GM23338 (cell line): Measurements from ENCODE around the gene PPP1R12A. TPM values are rescaled to one million over a fixed set of nuclear protein-coding genes. Genes with fewer than 3 reads are reported as not detected.

Source experiments
- ATAC-seq: fragments of 200-7000 bp; cut with Tn5 transposase; 3 replicates; pipeline ENCODE4 v1.9.1; 2020
- DNase-seq: peaks from one replicate; pipeline ENCODE4 v3.0.0-alpha.2; 2015; ENCODE audit warnings: low spot score
- H2AFZ ChIP-seq: fragments of 200-600 bp; sonication (generic); 2 replicates; pipeline ENCODE4 v1.8.0; 2016; ENCODE audit warnings: antibody characterized with exemption, mild to moderate bottlenecking, moderate library complexity
- H3F3A ChIP-seq: fragments of 200-600 bp; sonication (generic); replicated peaks from 2 replicates; pipeline ENCODE4 v1.8.0; 2017; ENCODE audit warnings: antibody characterized with exemption, mixed run types, low read depth
- H3K27ac ChIP-seq: fragments of 200-600 bp; sonication (generic); 2 replicates; pipeline ENCODE4 v1.6.1; 2016; ENCODE audit warnings: low read depth
- H3K27me3 ChIP-seq: fragments of 200-600 bp; sonication (generic); 2 replicates; pipeline ENCODE4 v1.8.0; 2016; ENCODE audit warnings: mild to moderate bottlenecking, mixed run types, moderate library complexity; ENCODE audit not compliant: insufficient read depth
- H3K36me3 ChIP-seq: fragments of 200-600 bp; sonication (generic); 2 replicates; pipeline ENCODE4 v1.8.0; 2016; ENCODE audit warnings: mild to moderate bottlenecking; ENCODE audit not compliant: insufficient read depth
- H3K4me1 ChIP-seq: fragments of 200-600 bp; sonication (generic); 2 replicates; pipeline ENCODE4 v1.8.0; 2016; ENCODE audit warnings: mild to moderate bottlenecking, moderate library complexity; ENCODE audit not compliant: insufficient read depth
- H3K4me2 ChIP-seq: fragments of 200-600 bp; sonication (generic); 2 replicates; pipeline ENCODE4 v1.7.1; 2017; ENCODE audit warnings: mixed run types
- H3K4me3 ChIP-seq: fragments of 200-600 bp; sonication (generic); 2 replicates; pipeline ENCODE4 v1.6.1; 2016; ENCODE audit warnings: mixed run types
- H3K79me2 ChIP-seq: fragments of 200-600 bp; sonication (generic); replicated peaks from 2 replicates; pipeline ENCODE4 v1.8.0; 2017; ENCODE audit warnings: mild to moderate bottlenecking; ENCODE audit not compliant: insufficient read depth
- H3K9me2 ChIP-seq: fragments of 200-600 bp; sonication (generic); 2 replicates; pipeline ENCODE4 v1.8.0; 2017; ENCODE audit not compliant: insufficient read depth
- H4K20me1 ChIP-seq: fragments of 200-600 bp; sonication (generic); replicated peaks from 2 replicates; pipeline ENCODE4 v1.8.0; 2017; ENCODE audit warnings: mild to moderate bottlenecking; ENCODE audit not compliant: insufficient read depth
- H3K27ac Mint-ChIP-seq: 2 replicates; pipeline ENCODE4 v1.8.0; 2020; ENCODE audit warnings: inconsistent platforms, mild to moderate bottlenecking, moderate library complexity, mixed read lengths
- H3K27me3 Mint-ChIP-seq: 3 replicates; pipeline ENCODE4 v1.8.0; 2022; ENCODE audit warnings: low read depth, mild to moderate bottlenecking, moderate library complexity, mixed read lengths, inconsistent platforms; ENCODE audit not compliant: insufficient read depth, poor library complexity
- H3K36me3 Mint-ChIP-seq: 3 replicates; pipeline ENCODE4 v1.8.0; 2021; ENCODE audit warnings: low read depth, mild to moderate bottlenecking, inconsistent platforms, moderate library complexity, mixed read lengths
- H3K4me1 Mint-ChIP-seq: 3 replicates; pipeline ENCODE4 v1.8.0; 2020; ENCODE audit warnings: mild to moderate bottlenecking, inconsistent platforms, mixed read lengths
- H3K4me3 Mint-ChIP-seq: 3 replicates; pipeline ENCODE4 v1.8.0; 2021; ENCODE audit warnings: moderate library complexity, mild to moderate bottlenecking, inconsistent platforms, mixed read lengths
- H3K9me3 Mint-ChIP-seq: 3 replicates; pipeline ENCODE4 v1.8.0; 2020; ENCODE audit warnings: moderate library complexity, mild to moderate bottlenecking, inconsistent platforms, mixed read lengths
- CREB1 ChIP-seq: fragments of 250-450 bp; sonication (Bioruptor Pico); IDR thresholded peaks from 2 replicates; pipeline ENCODE4 v1.5.0; 2020; ENCODE audit warnings: low read depth, mild to moderate bottlenecking, moderate library complexity
- CTCF ChIP-seq, 2 experiments: fragments of 200-600 bp in 1 of 2; sonication (generic) in 1 of 2; conservative IDR thresholded peaks; 2 replicates each; pipeline versions ENCODE4 v1.5.1 to v1.6.1; 2016 to 2017; ENCODE audit warnings: antibody characterized with exemption in 2 of 2, low read depth in 2 of 2, mild to moderate bottlenecking in 2 of 2, moderate library complexity in 1 of 2
- ETS1 ChIP-seq: IDR thresholded peaks from 2 replicates; pipeline ENCODE4 v1.6.1; 2016; ENCODE audit warnings: antibody characterized with exemption
- EZH2 ChIP-seq: fragments of 200-600 bp; sonication (generic); IDR thresholded peaks from one replicate; pipeline ENCODE4 v1.8.0; 2017; ENCODE audit warnings: antibody characterized with exemption, mild to moderate bottlenecking, low read depth; ENCODE audit not compliant: unreplicated experiment
- EZH2phosphoT487 ChIP-seq: fragments of 200-600 bp; sonication (generic); IDR thresholded peaks from one replicate; pipeline ENCODE4 v1.8.1; 2018; ENCODE audit warnings: antibody characterized with exemption; ENCODE audit not compliant: unreplicated experiment
- JUNB ChIP-seq: IDR thresholded peaks from one replicate; pipeline ENCODE4 v1.6.1; 2016; ENCODE audit warnings: antibody characterized with exemption; ENCODE audit not compliant: unreplicated experiment
- NANOG ChIP-seq: IDR thresholded peaks from 2 replicates; pipeline ENCODE4 v1.6.1; 2016; ENCODE audit warnings: antibody characterized with exemption, borderline replicate concordance
- POLR2AphosphoS5 ChIP-seq: IDR thresholded peaks from 2 replicates; pipeline ENCODE4 v1.6.1; 2016; ENCODE audit warnings: antibody characterized with exemption, low read depth
- REST ChIP-seq: IDR thresholded peaks from one replicate; pipeline ENCODE4 v1.6.1; 2018; ENCODE audit warnings: antibody characterized with exemption; ENCODE audit not compliant: unreplicated experiment
- STAT1 ChIP-seq: IDR thresholded peaks from one replicate; pipeline ENCODE4 v1.6.1; 2016; ENCODE audit warnings: antibody characterized with exemption; ENCODE audit not compliant: unreplicated experiment
- ZNF114 ChIP-seq: fragments of 250-450 bp; sonication (Bioruptor Pico); IDR thresholded peaks from 2 replicates; pipeline ENCODE4 v1.5.0; 2020; ENCODE audit warnings: mild to moderate bottlenecking, moderate library complexity
- ZNF331 ChIP-seq: fragments of 250-450 bp; sonication (Bioruptor Pico); IDR thresholded peaks from 2 replicates; pipeline ENCODE4 v1.5.0; 2020; ENCODE audit warnings: low read depth, mild to moderate bottlenecking, moderate library complexity
- ZNF462 ChIP-seq: fragments of 250-450 bp; sonication (Bioruptor Pico); IDR thresholded peaks from 2 replicates; pipeline ENCODE4 v1.5.0; 2020; ENCODE audit warnings: mild to moderate bottlenecking, moderate library complexity
- polyA plus RNA-seq: library from polyadenylated mRNA; unstranded; fragments of >200 nt; fragmentation: Nextera tagmentation; extraction: Ambion mirVana; gene quantifications from 2 replicates; pipeline ENCODE4 v1.2.1, GENCODE V29; 2016
- total RNA-seq: library from RNA; depleted of rRNA; stranded (reverse); fragments of >200 nt; shearing (Covaris generic); gene quantifications from 2 replicates; pipeline ENCODE4 v1.2.3, GENCODE V29; 2014

Gene PPP1R12A
- total and polyA plus RNA-seq, 2 experiments from 2014 or later: 91.6 to 146 TPM

- no peak for ATAC-seq
- TF ChIP-seq NANOG (no peak), CTCF (conservative IDR thresholded peaks at IDR 0.05; ENCODE audit: low read depth in 2 of 2) (no peak), STAT1 (no peak), EZH2phosphoT487 (no peak), REST (no peak), ZNF462 (no peak), ETS1 (no peak), ZNF114 (CRISPR knock-in tag) (no peak), JUNB (no peak), ZNF331 (CRISPR knock-in tag) (no peak), POLR2AphosphoS5 (no peak), CREB1 (CRISPR knock-in tag) (no peak), EZH2 (no peak)
- no peak overlapping the region for H3K27ac Mint-ChIP-seq
- H3K27me3 ChIP-seq: no peaks in the 10 kb centered on the region
- no peaks in the 10 kb centered on the region for H3K27me3 Mint-ChIP-seq
- H3K79me2 ChIP-seq: peaks cover 99% of the 10 kb centered on the region
- H3K27ac ChIP-seq: no peak overlapping the region
- no peaks in the 10 kb centered on the region for H3K9me2 ChIP-seq
- H3K4me2 ChIP-seq: no peak overlapping the region
- H3K36me3 Mint-ChIP-seq: no peaks in the 10 kb centered on the region
- no peak overlapping the region for H3K4me3 Mint-ChIP-seq
- H3F3A ChIP-seq: no peaks in the 10 kb centered on the region
- peaks cover 6% of the 10 kb centered on the region; the same call in 1 of the 2 replicates for H3K4me1 ChIP-seq
- peaks cover 24% of the 10 kb centered on the region for H3K4me1 Mint-ChIP-seq
- H3K4me3 ChIP-seq: no peak overlapping the region
- no peak overlapping the region for H2AFZ ChIP-seq
- no peak for DNase-seq
- H3K36me3 ChIP-seq: no peaks in the 10 kb centered on the region
- peaks cover 32% of the 10 kb centered on the region for H4K20me1 ChIP-seq
- no peaks in the 10 kb centered on the region for H3K9me3 Mint-ChIP-seq
These were observed 26.5 kb downstream of the PPP1R12A start for GRCh38 chr12:79908366-79908765.
